ENCODE results near the gene FLOT1.
"Not testable (repeated sequence)": the region's sequence is repeated elsewhere in the genome, so short reads cannot be mapped to it uniquely, and the experiment has no call there.

The FLOT1 gene

DNA sequence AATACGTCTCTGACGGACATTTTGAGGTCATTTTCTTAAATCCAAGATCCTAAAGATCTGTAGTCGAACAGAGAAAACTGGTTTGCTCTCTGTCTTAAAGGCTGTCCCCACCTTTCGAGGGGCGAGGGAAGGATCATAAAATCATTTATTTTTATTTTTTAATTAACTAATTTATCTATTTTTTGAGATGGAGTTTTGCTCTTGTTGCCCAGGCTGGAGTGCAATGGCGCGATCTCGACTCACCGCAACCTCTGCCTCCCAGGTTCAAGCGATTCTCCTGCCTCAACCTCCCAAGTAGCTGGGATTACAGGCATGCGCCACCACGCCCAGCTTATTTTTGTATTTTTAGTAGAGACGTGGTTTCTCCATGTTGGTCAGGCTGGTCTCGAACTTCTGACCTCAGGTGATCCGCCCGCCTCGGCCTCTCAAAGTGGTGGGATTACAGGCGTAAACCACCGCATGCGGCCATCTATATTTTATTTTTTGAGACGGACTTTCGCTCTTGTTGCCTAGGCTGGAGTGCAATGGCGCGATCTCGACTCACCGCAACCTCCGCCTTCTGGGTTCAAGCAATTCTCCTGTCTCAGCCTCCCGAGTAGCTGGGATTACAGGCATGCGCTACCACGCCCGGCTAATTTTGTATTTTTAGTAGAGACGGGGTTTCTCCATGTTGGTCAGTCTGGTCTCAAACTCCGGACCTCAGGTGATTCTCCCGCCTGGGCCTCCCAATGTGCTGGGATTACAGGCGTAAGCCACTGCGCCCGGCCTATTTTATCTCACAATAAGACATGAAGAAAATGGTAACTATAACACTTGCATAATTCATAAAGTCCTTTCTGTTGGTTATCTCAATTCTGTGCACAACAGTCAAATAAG, 24.4 kb downstream of the FLOT1 start:
- Histone ChIP-seq H3K4me3 (ENCODE audit: insufficient read depth, low read depth, low read length, poor library complexity, severe bottlenecking) (peak overlapping the region; percentile 37), H3K4me1 (ENCODE audit: control insufficient read depth, insufficient read depth, low read length, poor library complexity, severe bottlenecking) (peaks cover 11% of the 10 kb centered on the region), H3K27ac (ENCODE audit: insufficient read depth, low read length, poor library complexity, severe bottlenecking) (peak overlapping the region; percentile 59), H3K36me3 (ENCODE audit: control insufficient read depth, insufficient read depth, low read length) (peaks cover 19% of the 10 kb centered on the region)
- not testable (repeated sequence) for H3K27me3 ChIP-seq (replicated peaks; ENCODE audit: control insufficient read depth, insufficient read depth, low read length, poor library complexity, severe bottlenecking); DNase-seq; H3K9me3 ChIP-seq (ENCODE audit: control insufficient read depth, low read length)

DNA sequence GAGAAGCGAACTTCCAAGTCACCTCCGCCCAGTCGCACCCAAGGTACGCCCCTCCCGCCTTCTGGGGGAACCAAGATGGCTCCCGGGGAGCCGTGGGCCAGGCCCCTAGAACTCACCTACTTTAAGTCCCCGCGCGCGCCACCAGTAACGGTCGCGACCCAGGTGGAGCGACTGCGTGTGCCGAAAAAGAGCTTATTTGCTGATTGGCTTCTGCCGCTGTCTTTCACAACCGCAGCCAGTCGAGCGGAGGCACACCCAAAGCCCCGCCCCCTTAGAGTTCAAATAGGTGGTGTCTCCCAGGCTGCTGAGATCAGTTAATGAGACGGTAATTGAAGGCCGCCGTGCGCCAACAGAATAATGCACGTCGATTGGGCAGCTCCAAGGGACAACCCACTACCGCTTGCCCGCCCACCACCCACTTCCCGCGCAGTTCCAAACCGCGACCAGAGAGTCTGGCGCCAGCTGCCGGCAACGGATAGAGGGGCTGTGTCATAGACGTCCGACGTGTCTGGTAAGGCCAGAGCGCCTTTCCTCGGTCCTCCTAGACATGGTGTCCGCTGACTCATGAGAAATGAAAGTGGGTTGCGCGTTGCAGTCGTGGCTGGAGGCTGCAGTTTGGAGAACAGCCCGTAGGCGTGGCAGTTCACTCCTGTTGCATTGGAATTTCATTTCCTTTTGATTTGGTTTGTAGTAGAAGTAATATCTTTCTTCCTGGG, 25.2 kb downstream of the FLOT1 start, which contains the start of gene MDC1:
MDC1 (minus strand) TSS at position 153 of the 716 bp plus-strand sequence. CDS start 2,106 bp downstream, outside the sequence.
- Histone ChIP-seq H3K4me1 (ENCODE audit: control insufficient read depth, insufficient read depth, low read length, poor library complexity, severe bottlenecking) (peaks cover 9% of the 10 kb centered on the region), H3K4me3 (ENCODE audit: insufficient read depth, low read depth, low read length, poor library complexity, severe bottlenecking) (peak within 1 kb of the TSS; percentile 60), H3K36me3 (ENCODE audit: control insufficient read depth, insufficient read depth, low read length) (peaks cover 23% of the 10 kb centered on the region), H3K9me3 (ENCODE audit: control insufficient read depth, low read length) (no peaks in the 10 kb centered on the region), H3K27ac (ENCODE audit: insufficient read depth, low read length, poor library complexity, severe bottlenecking) (peak within 1 kb of the TSS; percentile 83), H3K27me3 (replicated peaks; ENCODE audit: control insufficient read depth, insufficient read depth, low read length, poor library complexity, severe bottlenecking) (no peaks in the 10 kb centered on the region)
- DNase-seq = peak; percentile 99

DNA sequence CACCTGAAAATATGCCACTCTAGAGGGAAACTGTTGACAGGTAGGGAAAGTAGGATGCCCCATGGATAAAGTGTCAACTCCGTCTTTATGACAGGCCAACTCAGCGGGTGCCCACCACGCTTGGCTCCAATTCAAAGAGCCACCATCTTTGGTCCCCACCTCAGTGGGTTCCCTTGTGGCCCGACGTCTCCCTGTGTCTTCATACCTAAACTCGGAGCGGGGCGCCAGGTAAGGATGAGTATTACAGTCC, 25.7 kb downstream of the FLOT1 start:
- H3K9me3 ChIP-seq (ENCODE audit: control insufficient read depth, low read length) = no peaks in the 10 kb centered on the region
- peaks cover 4% of the 10 kb centered on the region for H3K4me1 ChIP-seq (ENCODE audit: control insufficient read depth, insufficient read depth, low read length, poor library complexity, severe bottlenecking)
- DNase-seq = no peak

DNA sequence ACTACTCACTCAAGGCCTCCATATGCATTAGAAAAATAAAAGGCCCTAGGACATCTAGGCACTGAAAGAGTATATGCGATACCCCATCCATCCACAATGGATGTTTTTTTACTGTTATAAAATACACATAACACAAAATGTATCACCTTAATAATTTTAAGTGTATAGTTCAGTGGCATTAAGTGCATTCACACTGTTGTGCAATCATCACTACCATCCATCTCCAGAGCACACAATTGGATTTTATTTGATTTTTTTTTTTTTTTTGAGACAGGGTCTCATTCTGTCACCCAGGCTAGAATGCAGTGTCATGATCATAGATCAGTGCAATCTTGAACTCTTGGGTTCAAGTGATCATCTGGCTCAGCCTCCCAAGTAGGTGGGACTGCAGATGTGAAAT, 28.2 kb downstream of the FLOT1 start:
- H3K27me3 ChIP-seq (replicated peaks; ENCODE audit: control insufficient read depth, insufficient read depth, low read length, poor library complexity, severe bottlenecking) = no peaks in the 10 kb centered on the region
- H3K9me3 ChIP-seq (ENCODE audit: control insufficient read depth, low read length) = no peaks in the 10 kb centered on the region
- H3K27ac ChIP-seq (ENCODE audit: insufficient read depth, low read length, poor library complexity, severe bottlenecking) = no peak overlapping the region
- H3K36me3 ChIP-seq (ENCODE audit: control insufficient read depth, insufficient read depth, low read length) = peaks cover 30% of the 10 kb centered on the region
- DNase-seq = no peak
- peaks cover 3% of the 10 kb centered on the region for H3K4me1 ChIP-seq (ENCODE audit: control insufficient read depth, insufficient read depth, low read length, poor library complexity, severe bottlenecking)
- H3K4me3 ChIP-seq (ENCODE audit: insufficient read depth, low read depth, low read length, poor library complexity, severe bottlenecking) = no peak overlapping the region

More for the DNA sequence above, 25.7 kb downstream of the FLOT1 start:
- H3K27ac ChIP-seq (ENCODE audit: insufficient read depth, low read length, poor library complexity, severe bottlenecking) = peak overlapping the region; percentile 83
- H3K4me3 ChIP-seq (ENCODE audit: insufficient read depth, low read depth, low read length, poor library complexity, severe bottlenecking) = peak overlapping the region; percentile 60
- H3K36me3 ChIP-seq (ENCODE audit: control insufficient read depth, insufficient read depth, low read length) = peaks cover 25% of the 10 kb centered on the region
- no peaks in the 10 kb centered on the region for H3K27me3 ChIP-seq (replicated peaks; ENCODE audit: control insufficient read depth, insufficient read depth, low read length, poor library complexity, severe bottlenecking)

DNA sequence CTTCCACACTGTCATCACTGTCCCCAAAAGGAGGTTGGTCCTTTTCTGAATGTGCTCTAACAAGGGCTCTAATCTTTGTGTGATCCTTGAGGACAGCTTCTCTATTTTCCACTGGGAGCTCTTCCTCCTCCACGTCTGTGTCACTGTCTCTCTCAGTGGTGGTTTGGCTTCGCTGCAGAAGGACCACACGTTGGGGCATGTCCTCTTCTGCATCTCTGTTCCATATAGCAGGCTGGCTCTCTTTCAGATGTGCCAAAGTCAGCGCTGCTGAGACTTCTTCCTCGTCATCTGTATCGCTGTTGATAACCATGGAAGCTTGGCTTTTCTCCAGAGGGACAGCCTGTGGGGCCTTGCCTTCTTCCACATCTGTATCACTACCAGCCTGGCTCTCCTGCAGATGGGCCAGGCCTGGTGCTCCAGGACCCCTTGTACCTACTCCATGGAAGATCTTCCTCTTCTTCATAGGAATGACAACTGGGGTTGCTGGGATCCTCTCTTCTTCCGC, 30.0 kb downstream of the FLOT1 start:
- Histone ChIP-seq H3K9me3 (ENCODE audit: control insufficient read depth, low read length) (no peaks in the 10 kb centered on the region), H3K27me3 (replicated peaks; ENCODE audit: control insufficient read depth, insufficient read depth, low read length, poor library complexity, severe bottlenecking) (no peaks in the 10 kb centered on the region), H3K4me3 (ENCODE audit: insufficient read depth, low read depth, low read length, poor library complexity, severe bottlenecking) (no peak overlapping the region), H3K36me3 (ENCODE audit: control insufficient read depth, insufficient read depth, low read length) (peaks cover 39% of the 10 kb centered on the region), H3K4me1 (ENCODE audit: control insufficient read depth, insufficient read depth, low read length, poor library complexity, severe bottlenecking) (no peaks in the 10 kb centered on the region), H3K27ac (ENCODE audit: insufficient read depth, low read length, poor library complexity, severe bottlenecking) (no peak overlapping the region)
- no peak for DNase-seq

DNA sequence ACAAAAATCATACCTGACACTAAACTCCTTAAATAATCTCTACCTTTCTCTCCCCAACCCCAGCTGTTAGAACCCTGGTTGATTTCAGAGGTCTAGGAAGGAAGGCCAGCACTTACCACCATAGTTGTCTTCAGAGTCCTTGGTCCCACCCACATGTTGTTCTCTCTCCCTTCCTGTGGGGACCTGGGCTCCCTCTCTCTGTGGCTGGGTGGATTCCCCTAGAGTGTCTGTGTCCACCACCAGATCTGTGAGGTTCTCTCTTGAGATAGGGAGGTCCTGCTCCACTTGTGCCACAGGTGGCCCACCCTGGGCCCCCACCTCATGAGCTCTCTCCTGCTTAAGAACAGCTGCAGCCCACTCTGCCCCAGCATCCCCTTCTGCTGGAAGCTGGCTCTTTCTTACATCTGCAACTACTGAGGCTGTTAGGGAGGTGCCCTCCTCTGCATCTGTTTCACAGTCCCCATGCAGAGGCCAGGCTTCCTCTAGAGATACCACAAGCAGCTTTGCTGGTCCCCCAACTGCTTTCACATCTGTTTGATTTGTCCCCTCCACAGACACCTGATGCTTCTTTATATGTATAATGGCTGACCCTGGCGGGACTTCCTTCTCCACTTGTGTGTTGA, 30.6 kb downstream of the FLOT1 start:
- Histone ChIP-seq H3K9me3 (ENCODE audit: control insufficient read depth, low read length) (no peaks in the 10 kb centered on the region), H3K27ac (ENCODE audit: insufficient read depth, low read length, poor library complexity, severe bottlenecking) (no peak overlapping the region), H3K4me1 (ENCODE audit: control insufficient read depth, insufficient read depth, low read length, poor library complexity, severe bottlenecking) (no peaks in the 10 kb centered on the region), H3K27me3 (replicated peaks; ENCODE audit: control insufficient read depth, insufficient read depth, low read length, poor library complexity, severe bottlenecking) (no peaks in the 10 kb centered on the region), H3K36me3 (ENCODE audit: control insufficient read depth, insufficient read depth, low read length) (peaks cover 41% of the 10 kb centered on the region), H3K4me3 (ENCODE audit: insufficient read depth, low read depth, low read length, poor library complexity, severe bottlenecking) (no peak overlapping the region)
- DNase-seq = no peak

DNA sequence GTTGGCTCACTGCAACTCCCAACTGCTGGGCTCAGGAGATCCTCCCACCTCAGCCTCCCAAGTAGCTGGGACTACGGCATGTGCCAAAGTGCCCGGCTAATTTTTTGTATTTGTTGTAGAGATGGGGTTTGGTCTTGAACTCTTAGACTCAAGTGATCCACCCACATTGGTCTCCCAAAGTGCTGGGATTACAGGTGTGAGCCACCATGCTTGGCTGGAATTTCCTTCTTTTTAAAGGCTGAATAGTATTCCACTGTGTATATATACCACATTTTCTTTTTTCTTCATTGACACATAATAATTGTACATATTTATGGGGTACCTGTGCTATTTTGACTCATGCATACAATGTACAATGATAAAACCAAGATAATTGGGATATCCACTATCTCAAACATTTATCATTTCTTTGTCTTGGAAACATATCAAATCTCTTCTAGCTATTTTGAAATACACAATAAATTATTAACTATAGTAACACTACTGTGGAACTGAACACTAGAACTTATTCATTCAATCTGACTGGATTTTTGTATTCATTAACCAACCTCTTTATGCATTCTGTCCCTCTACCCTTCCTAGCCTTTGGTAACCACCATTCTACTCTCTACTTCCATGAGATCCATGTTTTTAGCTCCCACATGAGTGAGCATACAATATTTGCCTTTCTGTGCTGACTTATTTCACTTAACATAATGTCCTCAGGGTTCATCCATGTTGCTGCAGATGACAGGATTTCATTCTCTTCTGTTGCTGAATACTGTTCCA, 33.2 kb downstream of the FLOT1 start:
- H3K4me3 ChIP-seq (ENCODE audit: insufficient read depth, low read depth, low read length, poor library complexity, severe bottlenecking) = no peak overlapping the region
- H3K27me3 ChIP-seq (replicated peaks; ENCODE audit: control insufficient read depth, insufficient read depth, low read length, poor library complexity, severe bottlenecking) = no peaks in the 10 kb centered on the region
- DNase-seq = no peak
- peaks cover 48% of the 10 kb centered on the region for H3K36me3 ChIP-seq (ENCODE audit: control insufficient read depth, insufficient read depth, low read length)
- no peaks in the 10 kb centered on the region for H3K4me1 ChIP-seq (ENCODE audit: control insufficient read depth, insufficient read depth, low read length, poor library complexity, severe bottlenecking)
- H3K9me3 ChIP-seq (ENCODE audit: control insufficient read depth, low read length) = no peaks in the 10 kb centered on the region
- H3K27ac ChIP-seq (ENCODE audit: insufficient read depth, low read length, poor library complexity, severe bottlenecking) = no peak overlapping the region

DNA sequence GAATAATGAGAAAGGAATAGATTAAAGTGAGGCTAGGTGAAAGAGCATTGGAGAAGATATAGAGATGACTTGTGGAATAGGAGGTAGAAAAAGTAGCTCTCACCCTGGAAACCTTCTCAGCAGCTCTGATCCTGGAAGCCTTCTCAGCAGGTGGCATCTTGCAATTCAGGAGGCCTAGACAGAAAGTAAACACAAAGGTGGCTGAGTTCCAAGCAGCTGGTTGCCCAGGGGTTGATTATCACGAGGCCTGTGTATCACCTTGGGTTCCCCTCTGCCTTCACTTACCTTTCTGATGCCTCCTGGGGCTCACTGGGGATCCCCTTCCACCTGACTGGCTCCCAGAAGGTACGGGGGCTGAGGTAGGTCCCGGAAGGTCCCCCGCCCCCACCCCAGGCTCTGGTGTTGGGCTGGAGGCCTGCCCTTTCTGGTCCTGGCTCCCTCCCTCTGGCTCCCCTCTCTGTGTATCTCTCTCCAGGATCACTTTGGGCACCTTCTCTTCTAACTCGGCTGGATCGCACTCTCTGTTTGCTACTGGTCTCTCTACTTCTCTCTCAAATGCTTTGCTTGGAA, 35.1 kb downstream of the FLOT1 start:
- Histone ChIP-seq H3K4me3 (ENCODE audit: insufficient read depth, low read depth, low read length, poor library complexity, severe bottlenecking) (no peak overlapping the region), H3K36me3 (ENCODE audit: control insufficient read depth, insufficient read depth, low read length) (peaks cover 42% of the 10 kb centered on the region)
- DNase-seq = no peak

DNA sequence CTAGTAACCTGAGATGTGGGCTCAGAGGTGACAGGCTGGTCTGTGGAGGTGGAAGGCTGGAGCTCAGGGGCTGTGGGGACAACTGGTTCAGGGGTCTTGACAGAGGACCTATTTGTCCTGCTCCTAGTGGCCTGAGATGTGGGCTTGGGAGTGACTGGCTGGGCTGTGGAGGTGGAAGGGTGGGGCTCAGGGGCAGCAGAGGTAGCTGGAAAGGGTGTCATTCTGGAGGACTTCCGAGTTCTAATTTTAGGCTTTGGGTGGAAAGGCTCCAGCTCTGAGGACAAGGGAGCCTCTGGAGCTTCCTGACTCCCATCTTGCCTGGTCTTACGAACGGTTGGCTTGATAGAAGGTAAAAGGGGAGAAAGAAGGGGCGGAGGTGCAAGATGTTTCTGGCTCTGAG, 36.9 kb downstream of the FLOT1 start:
- Histone ChIP-seq H3K36me3 (ENCODE audit: control insufficient read depth, insufficient read depth, low read length) (peaks cover 41% of the 10 kb centered on the region), H3K27me3 (replicated peaks; ENCODE audit: control insufficient read depth, insufficient read depth, low read length, poor library complexity, severe bottlenecking) (no peaks in the 10 kb centered on the region), H3K27ac (ENCODE audit: insufficient read depth, low read length, poor library complexity, severe bottlenecking) (no peak overlapping the region), H3K4me3 (ENCODE audit: insufficient read depth, low read depth, low read length, poor library complexity, severe bottlenecking) (no peak overlapping the region), H3K4me1 (ENCODE audit: control insufficient read depth, insufficient read depth, low read length, poor library complexity, severe bottlenecking) (no peaks in the 10 kb centered on the region), H3K9me3 (ENCODE audit: control insufficient read depth, low read length) (no peaks in the 10 kb centered on the region)
- no peak for DNase-seq

More for the DNA sequence above, 35.1 kb downstream of the FLOT1 start:
- no peak overlapping the region for H3K27ac ChIP-seq (ENCODE audit: insufficient read depth, low read length, poor library complexity, severe bottlenecking)
- H3K9me3 ChIP-seq (ENCODE audit: control insufficient read depth, low read length) = no peaks in the 10 kb centered on the region
- H3K27me3 ChIP-seq (replicated peaks; ENCODE audit: control insufficient read depth, insufficient read depth, low read length, poor library complexity, severe bottlenecking) = no peaks in the 10 kb centered on the region
- no peaks in the 10 kb centered on the region for H3K4me1 ChIP-seq (ENCODE audit: control insufficient read depth, insufficient read depth, low read length, poor library complexity, severe bottlenecking)
